Transverse colon (tissue), 3 donors: Measurements from ENCODE around the gene PTCH1.

Experiments
- POLR2A ChIP-seq: fragments of 450-650 bp; IDR thresholded peaks from one replicate; pipeline ENCODE4 v1.6.1; 2016; ENCODE audit warnings: antibody characterized with exemption, mild to moderate bottlenecking, moderate library complexity
- TF ChIP-seq, protein P1 (sequence below), 5 experiments: fragments of 200-600 bp in 3 of 5; fragments of 450-650 bp in 2 of 5; sonication (generic) in 3 of 5; IDR thresholded peaks; 1 replicate in 2 of 5; 2 replicates in 3 of 5; pipeline ENCODE4 v1.5.1; 2016 to 2017; ENCODE audit warnings: antibody characterized with exemption in 5 of 5, inconsistent platforms in 3 of 5, mild to moderate bottlenecking in 2 of 5, moderate library complexity in 1 of 5

DNA sequence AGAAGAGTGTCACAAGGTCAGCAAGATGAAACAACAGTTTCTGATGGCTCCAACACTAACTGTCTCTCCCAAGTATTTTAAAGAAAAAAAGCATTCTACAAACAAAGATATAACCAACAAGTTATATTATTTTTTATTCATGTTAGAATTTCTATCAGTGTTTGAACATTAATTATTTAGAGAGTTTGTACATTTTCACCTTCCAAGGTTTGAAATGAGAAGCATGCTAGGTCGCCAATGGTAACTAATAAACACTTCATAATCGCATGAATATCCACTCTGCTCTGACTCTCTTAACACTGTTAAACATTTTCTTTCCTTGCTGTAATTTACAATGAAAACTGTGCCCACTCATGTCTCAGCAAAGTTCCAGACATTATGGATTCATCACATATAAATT lies 73.5 kb downstream of the PTCH1 start:
- TF ChIP-seq, protein P1, sequence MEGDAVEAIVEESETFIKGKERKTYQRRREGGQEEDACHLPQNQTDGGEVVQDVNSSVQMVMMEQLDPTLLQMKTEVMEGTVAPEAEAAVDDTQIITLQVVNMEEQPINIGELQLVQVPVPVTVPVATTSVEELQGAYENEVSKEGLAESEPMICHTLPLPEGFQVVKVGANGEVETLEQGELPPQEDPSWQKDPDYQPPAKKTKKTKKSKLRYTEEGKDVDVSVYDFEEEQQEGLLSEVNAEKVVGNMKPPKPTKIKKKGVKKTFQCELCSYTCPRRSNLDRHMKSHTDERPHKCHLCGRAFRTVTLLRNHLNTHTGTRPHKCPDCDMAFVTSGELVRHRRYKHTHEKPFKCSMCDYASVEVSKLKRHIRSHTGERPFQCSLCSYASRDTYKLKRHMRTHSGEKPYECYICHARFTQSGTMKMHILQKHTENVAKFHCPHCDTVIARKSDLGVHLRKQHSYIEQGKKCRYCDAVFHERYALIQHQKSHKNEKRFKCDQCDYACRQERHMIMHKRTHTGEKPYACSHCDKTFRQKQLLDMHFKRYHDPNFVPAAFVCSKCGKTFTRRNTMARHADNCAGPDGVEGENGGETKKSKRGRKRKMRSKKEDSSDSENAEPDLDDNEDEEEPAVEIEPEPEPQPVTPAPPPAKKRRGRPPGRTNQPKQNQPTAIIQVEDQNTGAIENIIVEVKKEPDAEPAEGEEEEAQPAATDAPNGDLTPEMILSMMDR (IDR thresholded peaks at IDR 0.05) = no peak
- TF ChIP-seq POLR2A = no peak
